GM10266 (cell line): Measurements from ENCODE around the gene TMIE.

Experiments
- DNase-seq: peaks from one replicate; pipeline ENCODE4 v3.0.0; 2012; ENCODE audit errors: extremely low spot score
- TF ChIP-seq, protein P1 (sequence below): IDR thresholded peaks from 2 replicates; pipeline ENCODE4 v1.5.1; 2012; ENCODE audit warnings: mild to moderate bottlenecking, low read depth; ENCODE audit not compliant: control insufficient read depth, insufficient read depth; ENCODE audit errors: missing control alignments

The TMIE gene

DNA sequence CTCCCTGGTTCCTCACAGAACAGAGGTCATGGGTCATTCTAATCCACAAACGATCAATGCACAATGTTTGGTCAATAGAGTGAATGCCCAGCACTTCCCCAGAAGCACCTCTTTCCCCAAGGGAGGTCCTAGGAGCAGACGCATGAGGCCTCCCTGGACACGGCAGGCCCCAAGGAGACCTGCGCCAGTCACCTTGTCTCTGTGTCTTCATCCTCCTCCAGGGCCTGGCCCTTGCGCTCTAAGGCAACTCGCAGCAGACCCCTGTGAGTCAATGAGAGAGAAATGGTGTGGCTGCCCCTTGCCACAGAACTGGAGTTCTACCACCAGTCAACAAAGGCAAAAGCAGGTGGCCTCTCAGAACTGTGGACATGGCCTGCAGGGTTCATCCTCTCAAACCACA is 25.8 kb upstream of the TMIE start:
- TF ChIP-seq, protein P1, sequence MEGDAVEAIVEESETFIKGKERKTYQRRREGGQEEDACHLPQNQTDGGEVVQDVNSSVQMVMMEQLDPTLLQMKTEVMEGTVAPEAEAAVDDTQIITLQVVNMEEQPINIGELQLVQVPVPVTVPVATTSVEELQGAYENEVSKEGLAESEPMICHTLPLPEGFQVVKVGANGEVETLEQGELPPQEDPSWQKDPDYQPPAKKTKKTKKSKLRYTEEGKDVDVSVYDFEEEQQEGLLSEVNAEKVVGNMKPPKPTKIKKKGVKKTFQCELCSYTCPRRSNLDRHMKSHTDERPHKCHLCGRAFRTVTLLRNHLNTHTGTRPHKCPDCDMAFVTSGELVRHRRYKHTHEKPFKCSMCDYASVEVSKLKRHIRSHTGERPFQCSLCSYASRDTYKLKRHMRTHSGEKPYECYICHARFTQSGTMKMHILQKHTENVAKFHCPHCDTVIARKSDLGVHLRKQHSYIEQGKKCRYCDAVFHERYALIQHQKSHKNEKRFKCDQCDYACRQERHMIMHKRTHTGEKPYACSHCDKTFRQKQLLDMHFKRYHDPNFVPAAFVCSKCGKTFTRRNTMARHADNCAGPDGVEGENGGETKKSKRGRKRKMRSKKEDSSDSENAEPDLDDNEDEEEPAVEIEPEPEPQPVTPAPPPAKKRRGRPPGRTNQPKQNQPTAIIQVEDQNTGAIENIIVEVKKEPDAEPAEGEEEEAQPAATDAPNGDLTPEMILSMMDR: no peak
- DNase-seq: no peak

DNA sequence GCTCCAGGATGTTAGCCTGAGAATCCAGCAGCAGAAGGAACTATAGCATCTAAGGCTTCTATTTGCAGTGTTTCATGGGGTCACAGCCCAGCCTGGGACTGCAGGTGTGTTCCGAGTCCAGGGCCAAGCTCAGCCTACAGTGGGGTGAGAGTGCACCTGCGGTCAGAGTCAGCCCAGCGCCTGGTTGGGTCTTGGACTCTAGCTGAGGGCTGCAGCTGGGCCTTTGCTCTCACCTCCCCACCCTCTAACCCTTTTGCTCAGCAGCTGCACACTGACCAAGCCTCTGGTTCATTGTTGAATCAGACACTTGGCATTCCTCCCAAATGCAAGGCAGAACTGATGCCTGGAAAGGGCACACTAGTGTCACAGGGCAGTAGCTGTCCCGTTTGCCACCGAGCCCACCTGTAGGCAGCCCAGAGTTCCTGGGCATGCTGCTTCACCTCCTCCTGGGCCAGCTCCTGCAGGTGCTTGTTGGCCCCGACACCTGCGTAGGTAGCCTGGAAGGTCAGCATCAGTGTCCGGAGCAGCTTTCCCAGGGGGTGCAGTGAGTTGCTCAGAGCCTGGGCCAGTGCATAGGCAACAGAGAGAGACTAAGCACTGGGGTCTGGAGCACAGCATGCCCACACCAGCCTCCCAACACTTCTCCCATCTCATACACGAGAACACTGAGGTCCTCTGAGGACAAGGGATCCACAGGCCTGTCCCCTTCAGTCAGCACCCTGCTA is 25.2 kb upstream of the TMIE start:
- TF ChIP-seq, protein P1: no peak
- no peak for DNase-seq

DNA sequence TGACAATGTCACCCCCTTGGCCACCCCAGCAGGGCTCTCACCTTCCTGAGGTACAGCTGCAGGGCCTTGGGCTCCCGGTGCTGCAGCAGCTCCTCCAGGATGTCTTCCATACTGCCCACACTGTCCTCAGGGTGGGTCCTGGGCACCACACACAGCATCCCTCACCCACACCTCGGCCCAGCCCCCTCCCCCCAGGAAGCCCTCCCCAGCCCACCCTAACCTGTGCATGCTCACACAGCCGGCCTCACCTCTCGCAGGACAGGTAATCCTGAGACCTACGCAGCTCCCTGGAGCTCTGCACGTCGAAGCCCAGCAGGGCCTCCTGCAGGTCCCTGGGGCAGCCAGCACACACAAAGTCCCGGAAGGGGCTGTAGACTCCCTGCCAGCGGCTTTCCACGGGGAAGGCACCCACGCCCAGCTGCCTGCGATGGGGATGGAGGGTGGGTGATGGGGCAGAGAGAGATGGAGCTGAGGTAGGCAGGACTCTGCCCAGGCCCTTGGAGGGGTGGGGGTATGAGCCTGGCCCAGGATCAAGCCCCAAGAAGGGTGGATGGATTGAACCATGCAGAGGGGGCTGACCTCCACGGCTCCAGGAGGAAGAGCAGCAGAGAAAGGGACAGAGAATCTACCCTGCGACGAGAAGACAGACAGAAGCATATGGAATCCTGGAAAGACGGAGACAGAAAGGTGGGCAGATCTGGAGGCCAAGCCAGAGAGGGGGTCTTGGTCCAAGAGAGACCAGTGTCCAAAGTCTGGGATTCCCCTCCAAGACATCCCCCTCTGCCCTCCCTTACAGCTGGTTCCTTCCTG is 24.4 kb upstream of the TMIE start:
- DNase-seq: no peak
- TF ChIP-seq, protein P1: no peak

DNA sequence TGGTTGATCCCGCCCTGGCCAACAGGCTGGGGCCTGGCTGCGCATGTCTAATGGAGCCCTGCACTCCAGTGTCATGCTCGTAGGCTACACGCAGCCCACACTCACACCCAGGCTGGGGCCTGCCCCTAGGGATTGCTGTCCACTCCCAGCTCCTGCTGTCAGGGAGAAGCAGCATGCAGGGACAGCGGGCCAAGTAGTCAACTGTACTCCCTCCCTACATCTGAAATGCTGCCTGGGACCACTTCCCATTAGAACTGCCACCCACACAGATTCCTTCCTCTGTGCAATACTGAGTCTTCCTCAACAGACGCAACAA is 23.8 kb upstream of the TMIE start:
- no peak for DNase-seq
- TF ChIP-seq, protein P1: no peak

DNA sequence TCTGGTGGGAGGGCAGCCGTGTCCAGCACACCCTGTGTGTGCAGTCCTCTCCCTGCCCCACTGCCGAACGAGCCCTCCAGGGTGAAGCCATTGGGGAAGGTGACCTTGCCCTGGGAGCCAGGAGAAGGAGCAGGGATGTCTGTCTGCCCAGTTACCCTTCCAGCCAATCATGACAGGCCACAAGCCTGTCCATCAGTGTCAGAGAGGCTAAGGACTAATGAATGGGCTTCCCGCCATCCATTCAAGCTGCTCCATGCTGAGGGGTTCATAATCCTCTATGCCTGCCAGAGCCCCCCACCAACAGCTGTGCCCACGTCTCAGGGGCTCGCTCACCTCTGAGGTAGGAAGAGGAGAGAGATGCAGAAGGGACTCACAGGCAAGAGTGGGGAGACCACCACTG is 22.9 kb upstream of the TMIE start:
- no peak for DNase-seq
- TF ChIP-seq, protein P1: no peak

DNA sequence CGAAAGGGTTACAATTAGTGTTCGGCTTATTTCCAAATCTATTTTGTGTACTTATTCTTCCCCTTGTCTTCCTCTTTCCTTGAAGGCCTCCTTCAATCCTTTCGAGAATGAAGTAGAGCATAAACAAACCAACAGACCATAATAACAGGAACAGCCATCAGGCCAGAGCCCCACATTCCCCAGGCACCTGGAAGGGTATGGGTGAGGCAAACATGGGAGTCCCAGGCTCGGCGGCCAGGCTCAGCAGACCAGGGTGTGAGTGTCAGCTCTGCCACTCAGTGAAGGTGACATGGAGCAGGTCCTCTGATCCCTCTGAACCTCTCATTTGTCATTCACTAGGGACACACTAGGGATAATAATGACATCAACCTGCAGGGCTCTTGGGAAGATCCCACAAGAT is 21.5 kb upstream of the TMIE start:
- no peak for DNase-seq
- TF ChIP-seq, protein P1: no peak

DNA sequence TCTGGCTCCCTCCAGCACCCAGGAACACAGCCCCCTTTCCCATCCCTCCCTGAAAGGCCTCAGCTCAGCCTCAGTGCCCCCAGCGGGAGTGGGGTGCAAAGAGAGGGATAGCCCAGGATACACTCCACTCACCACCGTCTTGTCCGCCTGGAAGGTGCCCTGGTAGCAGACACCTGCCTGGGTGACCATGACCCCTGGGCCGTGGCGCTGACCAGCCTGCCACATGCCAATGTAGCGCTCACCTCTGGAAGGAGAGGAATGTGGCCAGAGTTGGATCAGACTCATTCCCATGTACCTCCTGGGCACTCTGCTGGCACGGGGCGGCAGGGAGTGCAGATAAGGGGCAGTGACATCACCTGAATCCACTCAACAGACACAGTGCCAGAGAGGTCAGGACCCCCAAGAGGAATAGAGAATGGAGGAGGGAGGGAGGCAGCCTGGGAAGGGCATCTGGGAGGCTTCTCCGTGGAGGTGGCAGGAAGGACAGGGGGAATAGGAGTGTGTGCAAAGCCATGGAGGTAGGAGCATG is 20.8 kb upstream of the TMIE start:
- no peak for DNase-seq
- TF ChIP-seq, protein P1: no peak
